Measurements from ENCODE around the gene SPPL2B.

The SPPL2B gene

DNA sequence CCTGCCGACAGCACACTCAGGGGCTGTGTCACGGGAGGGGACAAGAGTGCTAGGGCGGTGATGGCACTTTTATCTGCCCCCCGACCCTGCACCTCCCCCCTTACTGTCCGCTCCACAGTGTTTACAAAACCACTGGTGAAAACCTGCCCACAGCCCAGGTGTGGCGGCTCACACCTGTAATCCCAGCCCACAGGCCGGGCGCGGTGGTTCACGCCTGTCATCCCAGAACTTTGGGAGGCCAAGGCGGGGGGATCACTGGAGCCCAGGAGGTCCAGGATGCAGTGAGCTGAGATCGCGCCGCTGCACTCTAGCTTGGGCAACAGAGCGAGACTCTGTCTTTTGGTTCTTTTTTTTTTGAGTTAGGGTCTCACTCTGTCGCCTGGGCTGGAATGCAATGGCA, 32.3 kb upstream of the SPPL2B start:
- POLR2A ChIA-PET = interaction anchor here (0.9 kb wide), 1 partner anchor 24 kb away, joined by 3 read pairs; no protein-coding TSS in a partner anchor
- no peak for TF ChIP-seq SP1 (IDR thresholded peaks at IDR 0.05)
- no peak for TF ChIP-seq ZNF384 (IDR thresholded peaks at IDR 0.05)
- CTCF ChIA-PET = no interaction called here
- DNase-seq (ENCODE audit: extremely low spot score) = no peak

DNA sequence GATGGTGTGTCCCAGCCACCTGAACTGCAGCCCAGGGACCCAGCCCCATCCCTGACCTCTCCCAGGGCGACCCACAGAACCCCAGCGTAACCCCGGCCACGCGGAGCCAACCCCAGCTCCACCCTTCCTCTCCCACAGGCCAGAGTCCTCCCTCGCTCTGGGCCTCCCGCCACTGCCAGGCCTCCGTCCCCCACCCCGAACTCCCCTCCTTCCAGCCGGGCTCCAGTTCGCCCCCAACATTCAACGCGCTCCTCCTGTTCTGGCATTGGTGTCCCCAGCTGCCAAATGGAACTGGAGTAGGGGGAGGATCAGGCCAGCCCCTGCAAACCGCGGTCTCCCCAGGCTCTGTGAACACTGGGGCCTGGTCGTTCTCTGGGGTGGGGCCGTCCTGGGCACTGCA, 28.0 kb upstream of the SPPL2B start:
- no peak for DNase-seq (ENCODE audit: extremely low spot score)
- CTCF ChIA-PET = no interaction called here
- TF ChIP-seq SUZ12 (IDR thresholded peaks at IDR 0.05) (no peak), FOXK2 (IDR thresholded peaks at IDR 0.05) (no peak), HDGF (IDR thresholded peaks at IDR 0.05; ENCODE audit: borderline replicate concordance) (no peak), CTBP1 (IDR thresholded peaks at IDR 0.05; ENCODE audit: borderline replicate concordance) (no peak), BHLHE40 (IDR thresholded peaks at IDR 0.05; ENCODE audit: borderline replicate concordance) (no peak), ZNF384 (IDR thresholded peaks at IDR 0.05) (no peak)
- TF ChIP-seq, protein P1, sequence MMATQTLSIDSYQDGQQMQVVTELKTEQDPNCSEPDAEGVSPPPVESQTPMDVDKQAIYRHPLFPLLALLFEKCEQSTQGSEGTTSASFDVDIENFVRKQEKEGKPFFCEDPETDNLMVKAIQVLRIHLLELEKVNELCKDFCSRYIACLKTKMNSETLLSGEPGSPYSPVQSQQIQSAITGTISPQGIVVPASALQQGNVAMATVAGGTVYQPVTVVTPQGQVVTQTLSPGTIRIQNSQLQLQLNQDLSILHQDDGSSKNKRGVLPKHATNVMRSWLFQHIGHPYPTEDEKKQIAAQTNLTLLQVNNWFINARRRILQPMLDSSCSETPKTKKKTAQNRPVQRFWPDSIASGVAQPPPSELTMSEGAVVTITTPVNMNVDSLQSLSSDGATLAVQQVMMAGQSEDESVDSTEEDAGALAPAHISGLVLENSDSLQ (IDR thresholded peaks at IDR 0.05) = no peak
- POLR2A ChIA-PET = no interaction called here

DNA sequence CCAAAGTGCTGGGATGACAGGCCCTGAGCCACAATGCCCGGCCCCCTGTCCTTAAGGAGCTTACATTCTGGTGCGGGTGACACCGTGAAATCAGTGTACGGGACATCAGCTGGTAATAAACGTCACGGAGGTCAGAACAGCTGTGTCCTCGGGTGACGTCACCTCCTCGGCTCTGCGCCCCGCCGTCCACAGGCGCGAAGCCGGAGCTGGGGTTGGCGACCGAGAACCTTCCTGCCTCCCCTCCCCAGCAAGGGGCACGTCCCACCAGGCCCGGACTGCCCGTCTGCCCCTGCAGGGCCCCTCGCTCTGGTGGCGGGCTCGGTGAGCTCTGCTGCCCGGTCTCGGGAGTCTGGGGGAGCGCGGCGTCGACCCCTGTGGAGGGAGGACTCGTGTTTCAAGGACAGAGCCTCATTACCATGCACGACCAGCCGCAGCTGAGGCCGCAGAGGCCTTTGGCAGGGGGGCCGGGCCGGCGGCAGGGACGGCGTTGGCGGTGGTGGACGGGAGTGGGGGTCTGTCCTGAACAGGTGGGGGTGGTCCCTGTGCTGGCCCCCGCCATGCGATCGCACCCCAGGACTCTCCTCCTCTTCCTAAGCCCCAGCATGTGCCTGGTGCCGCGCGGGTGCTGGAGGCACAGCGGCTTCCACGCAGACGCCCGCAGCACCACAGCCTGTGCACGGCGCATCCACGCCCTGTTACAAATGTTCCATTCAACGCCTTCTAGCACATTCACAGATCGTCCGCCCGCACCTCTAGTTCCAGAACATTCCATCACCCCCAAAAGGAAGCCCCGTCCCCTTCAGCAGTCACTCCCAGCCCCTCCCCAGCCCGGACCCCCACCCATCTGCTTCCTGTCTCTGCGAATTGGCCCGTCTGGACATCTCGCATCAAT, 25.9 kb upstream of the SPPL2B start:
- no peak for DNase-seq (ENCODE audit: extremely low spot score)
- TF ChIP-seq TARDBP (IDR thresholded peaks at IDR 0.05) (no peak), HDGF (IDR thresholded peaks at IDR 0.05; ENCODE audit: borderline replicate concordance) (no peak), FOXK2 (IDR thresholded peaks at IDR 0.05) (no peak), FOXA1 (IDR thresholded peaks at IDR 0.05) (no peak), FOXM1 (IDR thresholded peaks at IDR 0.05; ENCODE audit: borderline replicate concordance) (no peak), L3MBTL2 (conservative IDR thresholded peaks at IDR 0.05) (no peak), SUZ12 (IDR thresholded peaks at IDR 0.05) (no peak), ARNT (IDR thresholded peaks at IDR 0.05) (no peak), CTBP1 (IDR thresholded peaks at IDR 0.05; ENCODE audit: borderline replicate concordance) (no peak), ELF4 (IDR thresholded peaks at IDR 0.05) (no peak), BHLHE40 (IDR thresholded peaks at IDR 0.05; ENCODE audit: borderline replicate concordance) (no peak), LEF1 (IDR thresholded peaks at IDR 0.05; ENCODE audit: borderline replicate concordance) (no peak), ZNF384 (IDR thresholded peaks at IDR 0.05) (no peak), SP1 (IDR thresholded peaks at IDR 0.05) (no peak), NFRKB (IDR thresholded peaks at IDR 0.05) (no peak)
- TF ChIP-seq, protein P1 (IDR thresholded peaks at IDR 0.05) = no peak
- ChIA-PET POLR2A (interaction anchor here (1.0 kb wide), 1 partner anchor 154 kb away, joined by 3 read pairs; the partner anchor contains the start of gene LMNB2), CTCF (interaction anchor here (1.2 kb wide), 1 partner anchor 14 kb away, joined by 5 read pairs; no protein-coding TSS in a partner anchor)

DNA sequence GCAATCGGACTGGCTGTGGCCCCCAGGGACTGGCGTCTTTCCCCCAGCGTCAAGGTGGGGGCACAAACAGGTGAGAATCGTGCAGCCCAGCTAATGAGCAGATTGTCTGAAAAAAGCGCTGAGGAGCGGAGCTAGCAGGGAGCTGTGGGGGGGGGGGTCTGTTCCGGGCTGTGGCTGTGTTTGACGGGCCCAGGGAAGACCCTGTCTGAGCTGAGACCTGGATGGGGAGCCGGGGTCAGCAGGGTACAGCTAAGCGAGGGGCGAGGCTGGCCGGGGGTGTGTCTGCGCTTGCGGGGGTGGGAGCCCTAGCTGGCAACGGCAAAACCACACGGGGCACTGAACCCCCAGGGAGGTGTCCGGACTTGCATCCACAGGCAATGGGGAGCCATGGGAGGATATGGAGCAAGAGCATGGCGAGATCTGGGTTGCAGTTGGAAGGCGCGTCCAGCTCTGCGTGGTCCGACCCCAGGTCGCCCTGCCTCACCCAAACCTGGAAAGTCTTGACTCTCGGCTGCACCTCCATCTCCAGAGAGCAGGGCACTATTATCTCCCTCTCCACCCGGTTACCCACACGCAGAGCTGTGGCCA, 25.2 kb upstream of the SPPL2B start:
- ChIA-PET POLR2A (interaction anchor here (1.0 kb wide), 1 partner anchor 25 kb away, joined by 3 read pairs; the partner anchor contains the start of genes LSM7 and SPPL2B), CTCF (no interaction called here)
- TF ChIP-seq NFRKB (IDR thresholded peaks at IDR 0.05) (no peak), TARDBP (IDR thresholded peaks at IDR 0.05) (no peak), CTBP1 (IDR thresholded peaks at IDR 0.05; ENCODE audit: borderline replicate concordance) (no peak), L3MBTL2 (conservative IDR thresholded peaks at IDR 0.05) (no peak), FOXM1 (IDR thresholded peaks at IDR 0.05; ENCODE audit: borderline replicate concordance) (no peak), SP1 (IDR thresholded peaks at IDR 0.05) (no peak), FOXK2 (IDR thresholded peaks at IDR 0.05) (no peak), ELF4 (IDR thresholded peaks at IDR 0.05) (no peak), FOXA1 (IDR thresholded peaks at IDR 0.05) (no peak), SUZ12 (IDR thresholded peaks at IDR 0.05) (no peak), LEF1 (IDR thresholded peaks at IDR 0.05; ENCODE audit: borderline replicate concordance) (no peak), ARNT (IDR thresholded peaks at IDR 0.05) (no peak), BHLHE40 (IDR thresholded peaks at IDR 0.05; ENCODE audit: borderline replicate concordance) (no peak)
- TF ChIP-seq, protein P1 (IDR thresholded peaks at IDR 0.05) = no peak
- no peak for DNase-seq (ENCODE audit: extremely low spot score)

DNA sequence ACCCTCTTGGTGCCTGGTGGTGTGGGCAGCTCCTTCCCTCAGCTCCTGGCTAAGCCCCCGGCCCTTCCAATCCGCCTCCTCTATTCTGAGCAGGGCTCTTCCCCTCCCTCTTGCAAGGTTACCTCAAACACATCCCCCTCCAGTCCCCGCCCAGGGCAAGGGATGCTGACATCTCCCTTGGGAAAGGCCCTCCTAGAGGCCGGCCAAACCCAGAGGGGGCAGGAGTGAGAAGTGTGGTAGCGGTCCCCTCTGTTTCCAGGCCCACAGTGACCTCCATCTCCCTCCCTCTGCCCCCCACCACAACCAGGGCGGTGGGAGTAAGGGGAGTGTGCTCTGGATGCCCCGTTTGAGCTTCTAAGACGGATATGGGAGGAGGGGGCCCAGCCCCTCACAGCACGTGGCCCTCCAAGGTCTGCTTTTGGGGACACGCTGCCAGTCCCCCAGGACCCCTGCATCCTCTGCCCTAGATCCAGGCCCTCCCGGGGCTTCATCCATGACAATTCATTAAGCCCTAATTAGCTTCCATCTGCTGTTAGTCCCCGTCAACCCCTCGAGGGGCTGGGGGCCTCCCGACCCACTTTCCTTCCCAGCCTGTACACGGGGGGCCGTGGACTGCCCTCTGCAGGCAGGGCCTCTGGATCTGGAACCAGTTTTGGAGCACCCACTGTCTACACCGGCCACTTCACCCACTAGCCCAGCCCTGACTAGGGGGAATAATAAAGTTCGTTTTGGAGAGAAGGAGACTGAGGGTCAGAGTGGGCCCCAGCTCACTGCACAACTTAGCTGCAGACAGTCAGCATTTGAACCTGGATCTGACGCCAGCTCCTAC, 22.8 kb upstream of the SPPL2B start:
- ChIA-PET POLR2A (no interaction called here), CTCF (no interaction called here)
- TF ChIP-seq NFRKB (IDR thresholded peaks at IDR 0.05) = no peak
- TF ChIP-seq SP1 (IDR thresholded peaks at IDR 0.05) = no peak
- TF ChIP-seq FOXM1 (IDR thresholded peaks at IDR 0.05; ENCODE audit: borderline replicate concordance) = no peak
- no peak for TF ChIP-seq CTBP1 (IDR thresholded peaks at IDR 0.05; ENCODE audit: borderline replicate concordance)
- TF ChIP-seq ZNF384 (IDR thresholded peaks at IDR 0.05) = no peak
- TF ChIP-seq FOXK2 (IDR thresholded peaks at IDR 0.05) = no peak
- TF ChIP-seq ELF4 (IDR thresholded peaks at IDR 0.05) = no peak
- no peak for TF ChIP-seq L3MBTL2 (conservative IDR thresholded peaks at IDR 0.05)
- no peak for TF ChIP-seq BHLHE40 (IDR thresholded peaks at IDR 0.05; ENCODE audit: borderline replicate concordance)
- TF ChIP-seq FOXA1 (IDR thresholded peaks at IDR 0.05) = no peak
- no peak for TF ChIP-seq LEF1 (IDR thresholded peaks at IDR 0.05; ENCODE audit: borderline replicate concordance)
- TF ChIP-seq HDGF (IDR thresholded peaks at IDR 0.05; ENCODE audit: borderline replicate concordance) = no peak
- TF ChIP-seq TARDBP (IDR thresholded peaks at IDR 0.05) = no peak
- TF ChIP-seq SUZ12 (IDR thresholded peaks at IDR 0.05) = no peak
- no peak for TF ChIP-seq ARNT (IDR thresholded peaks at IDR 0.05)
- TF ChIP-seq, protein P1 (IDR thresholded peaks at IDR 0.05) = no peak
- DNase-seq (ENCODE audit: extremely low spot score) = no peak
